ENCODE measurements around the gene SPATA6. TPM values are rescaled to one million over a fixed set of nuclear protein-coding genes. Genes with fewer than 3 reads are reported as not detected.

SPATA6 gene
- total and polyA plus RNA-seq, 2 of the 4 experiments (the other 2 are of a cell fraction) = 1.1 to 2.0 TPM

- Histone ChIP-seq H4K5ac (ENCODE audit: low read depth, low read length) (no peak overlapping the region), H3K18ac (ENCODE audit: low read depth, low read length) (no peak overlapping the region), H3K27ac (ENCODE audit: insufficient read depth, low read length) (peak overlapping the region; percentile 56; the same call in 1 of the 2 replicates), H3K9me3 (ENCODE audit: control insufficient read depth, insufficient read depth, low read length) (peaks cover 3% of the 10 kb centered on the region; the same call in 1 of the 2 replicates), H3K9me1 (ENCODE audit: insufficient read depth, low read length) (no peaks in the 10 kb centered on the region; the same call in 1 of the 2 replicates), H4K20me1 (ENCODE audit: insufficient read depth, low read length) (no peaks in the 10 kb centered on the region), H2BK20ac (ENCODE audit: low read depth, low read length) (no peak overlapping the region), H2AK9ac (replicated peaks; ENCODE audit: low read depth, low read length, poor library complexity) (no peak overlapping the region), H3K9ac (ENCODE audit: low read depth, low read length) (no peak overlapping the region), H3K23ac (ENCODE audit: low read depth, low read length) (no peak overlapping the region), H4K91ac (ENCODE audit: insufficient read depth, low read depth, low read length) (no peak overlapping the region), H2BK5ac (ENCODE audit: low read depth, low read length, poor library complexity, severe bottlenecking) (no peak overlapping the region), H3K56ac (ENCODE audit: extremely low read depth, insufficient read depth, low read length) (no peak overlapping the region), H3K36me3 (ENCODE audit: control insufficient read depth, insufficient read depth, low read length) (no peaks in the 10 kb centered on the region), H3K4me2 (ENCODE audit: low read depth, low read length) (no peak overlapping the region; the same call in 1 of the 2 replicates), H4K8ac (ENCODE audit: low read depth in 2 of 2, low read length in 2 of 2) (no peak overlapping the region; a peak in 1 of 4 replicates), H3K27me3 (ENCODE audit: control insufficient read depth, insufficient read depth, low read length) (no peaks in the 10 kb centered on the region), H2AFZ (replicated peaks; ENCODE audit: low read length, poor library complexity) (no peak overlapping the region), H3K4me1 (ENCODE audit: control insufficient read depth, insufficient read depth, low read length) (peaks cover 6% of the 10 kb centered on the region; the same call in 1 of the 2 replicates), H2AK5ac (ENCODE audit: low read depth, low read length) (no peak overlapping the region), H3K14ac (replicated peaks; ENCODE audit: low read depth, low read length) (no peak overlapping the region), H2BK120ac (ENCODE audit: low read depth, low read length) (no peak overlapping the region), H3K79me1 (ENCODE audit: low read depth in 1 of 2, low read length in 2 of 2) (no peaks in the 10 kb centered on the region), H2BK15ac (ENCODE audit: low read depth, low read length) (no peak overlapping the region), H3K4me3 (ENCODE audit: insufficient read depth, low read depth, low read length) (no peak overlapping the region), H3K4ac (ENCODE audit: low read depth, low read length) (no peak overlapping the region)
- dilution Hi-C loops (cut with HindIII; ENCODE audit: low sequenced_read_pairs, unreplicated experiment) (no loop called here), in situ Hi-C loops (cut with MboI; ENCODE audit: low sequenced_read_pairs) (no loop called here), intact Hi-C loops (cut with micrococcal nuclease) (no loop called here)
- peak; percentile 59 for ATAC-seq (ENCODE audit: low read depth)
- no CpG with 5 or more reads among the region's 2 CpGs for WGBS, 2 experiments (ENCODE audit: extremely low coverage in 2 of 2, insufficient read length in 1 of 2)
- peak; percentile 42 for DNase-seq
- CTCF ChIA-PET = no interaction called here
- POLR2A ChIA-PET (ENCODE audit: unreplicated experiment) = no interaction called here
- no peak for TF ChIP-seq RAD21 (IDR thresholded peaks at IDR 0.05; ENCODE audit: low read length)
- no peak for TF ChIP-seq MAFK (IDR thresholded peaks at IDR 0.05; ENCODE audit: low read depth, low read length)
- TF ChIP-seq CHD1 (IDR thresholded peaks at IDR 0.05; ENCODE audit: low read depth, low read length) = no peak
- no peak for TF ChIP-seq RFX5 (IDR thresholded peaks at IDR 0.05; ENCODE audit: low read depth, low read length)
- no peak for TF ChIP-seq BHLHE40 (IDR thresholded peaks at IDR 0.05; ENCODE audit: low read depth, low read length)
- TF ChIP-seq POLR2A (IDR thresholded peaks at IDR 0.05; ENCODE audit: low read depth, low read length) = no peak
- TF ChIP-seq, protein P1, sequence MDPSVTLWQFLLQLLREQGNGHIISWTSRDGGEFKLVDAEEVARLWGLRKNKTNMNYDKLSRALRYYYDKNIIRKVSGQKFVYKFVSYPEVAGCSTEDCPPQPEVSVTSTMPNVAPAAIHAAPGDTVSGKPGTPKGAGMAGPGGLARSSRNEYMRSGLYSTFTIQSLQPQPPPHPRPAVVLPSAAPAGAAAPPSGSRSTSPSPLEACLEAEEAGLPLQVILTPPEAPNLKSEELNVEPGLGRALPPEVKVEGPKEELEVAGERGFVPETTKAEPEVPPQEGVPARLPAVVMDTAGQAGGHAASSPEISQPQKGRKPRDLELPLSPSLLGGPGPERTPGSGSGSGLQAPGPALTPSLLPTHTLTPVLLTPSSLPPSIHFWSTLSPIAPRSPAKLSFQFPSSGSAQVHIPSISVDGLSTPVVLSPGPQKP (IDR thresholded peaks at IDR 0.05; ENCODE audit: borderline replicate concordance, low read depth, low read length) = no peak
- no peak for TF ChIP-seq SMC3 (IDR thresholded peaks at IDR 0.05; ENCODE audit: low read depth, low read length)
- TF ChIP-seq, protein P2, sequence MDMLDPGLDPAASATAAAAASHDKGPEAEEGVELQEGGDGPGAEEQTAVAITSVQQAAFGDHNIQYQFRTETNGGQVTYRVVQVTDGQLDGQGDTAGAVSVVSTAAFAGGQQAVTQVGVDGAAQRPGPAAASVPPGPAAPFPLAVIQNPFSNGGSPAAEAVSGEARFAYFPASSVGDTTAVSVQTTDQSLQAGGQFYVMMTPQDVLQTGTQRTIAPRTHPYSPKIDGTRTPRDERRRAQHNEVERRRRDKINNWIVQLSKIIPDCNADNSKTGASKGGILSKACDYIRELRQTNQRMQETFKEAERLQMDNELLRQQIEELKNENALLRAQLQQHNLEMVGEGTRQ (IDR thresholded peaks at IDR 0.05; ENCODE audit: low read depth, low read length) = no peak
- TF ChIP-seq MXI1 (IDR thresholded peaks at IDR 0.05; ENCODE audit: borderline replicate concordance, low read depth, low read length) = no peak
- no peak for TF ChIP-seq CTCF (conservative IDR thresholded peaks at IDR 0.05; ENCODE audit: low read depth, low read length)
- no peak for TF ChIP-seq MAZ (IDR thresholded peaks at IDR 0.05; ENCODE audit: borderline replicate concordance, low read depth, low read length)
- TF ChIP-seq RCOR1 (IDR thresholded peaks at IDR 0.05; ENCODE audit: insufficient replicate concordance, low read length) = no peak
- no TSS peak for BruUV-seq (replicated peaks)
Observed at GRCh38 chr1:48333316-48333715, 138.7 kb downstream of the SPATA6 start.
